Measurements from ENCODE around the gene GRB10.

The GRB10 gene

GRCh38 chr7:50665403-50666123 lies 117.1 kb downstream of the GRB10 start:
- DNase-seq: no peak

GRCh38 chr7:50664937-50665336 lies 117.8 kb downstream of the GRB10 start:
- DNase-seq: no peak

DNA sequence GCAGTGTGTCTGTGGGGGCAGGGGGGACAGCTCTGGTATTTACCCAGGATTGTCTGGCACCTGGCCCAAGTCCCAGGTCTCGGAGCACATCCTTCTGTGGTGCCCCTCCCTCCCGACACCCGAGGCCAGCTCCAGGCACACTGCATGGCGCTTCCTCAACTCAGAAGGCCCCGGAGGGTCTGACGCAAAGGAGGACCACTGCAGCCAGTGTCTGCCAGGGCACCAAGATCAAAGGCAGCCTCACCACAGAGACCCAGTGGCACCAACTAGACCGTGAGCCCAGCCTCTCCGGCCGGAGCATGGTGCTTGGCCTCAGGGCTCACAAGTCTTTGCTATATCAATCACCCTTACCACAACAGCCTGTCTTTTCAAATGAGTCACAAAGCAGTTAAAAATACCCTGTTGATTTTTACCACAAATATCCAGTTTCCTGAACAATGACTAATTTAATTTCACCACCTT lies 118.2 kb downstream of the GRB10 start:
- no peak for DNase-seq

DNA sequence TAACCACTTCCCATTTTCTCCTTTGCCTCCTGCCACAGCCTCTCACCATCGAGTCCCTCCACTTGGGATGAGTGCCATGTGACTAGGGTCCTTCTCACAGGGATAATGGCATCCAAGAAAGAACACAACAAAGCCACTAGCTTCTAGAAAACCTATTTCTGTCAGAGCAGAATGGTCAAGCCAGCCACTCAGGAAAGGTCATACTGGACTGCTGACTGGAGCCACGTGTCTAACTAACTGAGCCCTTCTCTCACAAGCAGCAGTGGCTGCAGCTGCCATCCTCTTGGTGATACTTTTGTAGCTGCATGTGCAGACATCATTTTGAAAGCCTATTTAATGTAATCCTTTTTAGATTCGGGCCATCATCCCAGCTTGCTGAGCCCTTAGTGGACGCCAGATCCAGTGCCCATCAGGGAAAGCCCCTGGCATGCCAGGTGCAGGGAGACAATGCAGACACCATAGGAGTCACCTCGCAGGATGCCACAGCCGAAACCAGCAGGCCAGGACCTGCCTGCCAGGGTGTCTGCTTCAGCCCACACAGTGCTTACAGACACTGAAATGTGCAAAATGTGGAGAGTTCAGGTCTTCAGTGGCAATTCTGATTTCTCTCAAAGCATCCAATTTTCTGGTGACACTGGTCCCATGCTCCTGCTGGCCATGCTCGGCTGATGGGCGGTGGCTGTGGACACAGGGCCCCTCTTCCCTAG lies 119.1 kb downstream of the GRB10 start:
- no peak for DNase-seq

DNA sequence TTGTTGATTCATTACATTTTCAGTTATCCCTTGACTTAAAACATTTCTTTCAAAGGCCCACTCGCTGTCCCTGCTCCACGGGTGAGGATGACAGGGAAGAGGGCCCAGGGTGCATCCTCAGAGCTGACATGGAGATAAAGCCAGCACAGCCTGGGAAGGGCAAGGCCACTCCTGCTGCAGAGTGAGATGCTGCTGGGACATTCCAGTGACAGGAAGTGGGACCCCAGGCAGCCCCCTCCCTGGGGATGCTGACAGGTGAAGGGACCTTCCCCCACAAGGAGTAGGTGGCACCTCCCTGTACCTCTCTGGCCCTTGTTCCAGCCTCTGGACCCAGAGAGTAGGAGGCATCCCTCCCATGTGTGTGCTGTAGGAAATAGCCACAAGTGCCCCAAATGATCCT lies 119.7 kb downstream of the GRB10 start:
- DNase-seq: no peak

DNA sequence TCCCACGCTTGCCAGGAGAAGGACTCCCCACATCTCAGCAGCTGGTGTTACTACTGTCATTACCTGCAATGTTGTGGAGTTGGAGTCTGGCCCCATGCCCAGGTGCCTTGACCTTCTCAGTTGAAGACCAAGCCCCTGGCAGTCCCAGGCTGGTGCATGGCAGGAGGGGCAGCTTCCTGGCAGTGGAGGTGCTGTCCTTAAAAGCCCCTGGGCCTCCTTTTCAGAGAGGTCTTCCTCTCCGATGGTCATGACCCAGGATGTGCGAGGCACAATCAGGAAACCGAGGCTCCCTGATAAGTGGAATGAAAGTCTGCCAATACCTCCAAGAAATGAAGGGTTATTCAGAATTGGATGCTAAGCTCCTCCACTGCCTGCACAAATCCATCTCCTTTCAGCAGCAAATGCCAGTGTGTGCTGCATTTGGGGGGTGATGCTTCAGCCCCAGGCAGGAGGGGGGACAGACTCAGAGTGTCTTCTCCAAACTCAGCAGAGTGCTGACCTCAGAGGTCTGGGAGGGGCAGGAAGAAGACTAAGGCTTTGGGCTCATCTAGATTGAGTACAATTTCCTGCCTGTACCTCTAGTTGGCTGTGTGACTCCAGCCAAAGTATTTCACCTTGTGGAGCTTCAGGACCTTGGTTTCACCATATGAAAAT lies 120.5 kb downstream of the GRB10 start:
- DNase-seq: no peak

GRCh38 chr7:50661345-50662040 lies 121.2 kb downstream of the GRB10 start:
- DNase-seq: no peak

- no peak for DNase-seq
Observed at GRCh38 chr7:50660830-50661175, 121.9 kb downstream of the GRB10 start.

DNA sequence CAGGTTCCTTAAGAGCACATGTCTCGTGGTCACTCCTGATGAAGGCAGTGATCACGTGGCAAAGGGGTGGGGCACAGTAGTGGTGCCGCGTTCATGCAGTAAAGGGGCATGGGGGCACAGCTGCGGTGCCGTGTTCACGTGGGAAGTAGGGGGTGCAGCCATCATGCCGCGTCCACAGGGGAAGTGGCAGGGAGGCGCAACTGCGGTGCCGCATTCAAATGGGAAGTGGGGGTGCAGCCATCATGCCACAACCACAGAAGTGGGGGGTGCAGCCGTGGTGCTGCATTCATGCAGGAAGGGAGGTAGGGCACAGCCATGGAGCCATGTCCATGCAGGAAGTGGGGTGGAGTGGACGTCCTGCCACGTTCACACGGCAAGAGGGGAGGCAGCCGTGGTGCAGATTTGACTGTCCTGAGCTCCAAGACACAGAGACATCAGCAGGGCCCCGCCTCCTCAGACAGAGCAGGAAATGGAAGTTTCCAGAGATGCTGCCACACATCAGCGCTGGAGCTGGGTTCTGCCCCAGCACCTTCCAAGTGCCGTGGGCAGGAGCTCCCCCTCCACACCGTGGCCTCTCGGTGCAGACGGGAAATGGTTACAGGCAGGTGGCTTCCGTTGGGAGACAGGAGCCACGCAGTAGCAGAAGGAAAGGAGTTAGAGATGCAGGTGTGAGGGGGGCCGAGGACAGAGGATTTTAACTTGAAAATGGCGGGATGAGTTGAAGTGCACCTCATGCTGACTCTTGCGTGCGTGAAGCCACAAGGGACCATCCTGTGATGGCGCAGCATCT lies 122.5 kb downstream of the GRB10 start:
- DNase-seq: no peak

GRCh38 chr7:50659329-50659965 lies 123.2 kb downstream of the GRB10 start:
- DNase-seq: no peak

GRCh38 chr7:50658696-50659095 lies 124.0 kb downstream of the GRB10 start:
- no peak for DNase-seq

DNA sequence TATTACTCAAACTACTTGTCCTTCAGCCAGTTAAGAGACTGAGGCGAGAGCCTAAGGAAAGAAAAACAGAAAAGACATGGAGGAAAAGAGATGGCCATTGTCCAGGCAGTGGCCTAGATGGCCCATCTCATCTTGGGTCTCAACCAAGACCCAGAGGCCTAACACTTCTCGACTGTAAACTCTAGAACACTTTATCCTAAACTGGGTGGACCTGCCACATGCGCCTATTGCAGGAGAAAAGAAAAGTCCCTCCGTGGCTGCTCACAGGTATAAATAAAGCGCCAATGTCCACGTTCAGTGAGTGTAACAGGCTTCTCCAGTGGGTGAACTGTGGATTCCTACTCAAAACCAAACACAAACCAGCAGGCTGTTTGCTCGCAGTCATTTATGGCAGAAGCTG lies 124.8 kb downstream of the GRB10 start:
- no peak for DNase-seq

- DNase-seq: no peak
Observed at GRCh38 chr7:50657341-50657873, 125.3 kb downstream of the GRB10 start.

DNA sequence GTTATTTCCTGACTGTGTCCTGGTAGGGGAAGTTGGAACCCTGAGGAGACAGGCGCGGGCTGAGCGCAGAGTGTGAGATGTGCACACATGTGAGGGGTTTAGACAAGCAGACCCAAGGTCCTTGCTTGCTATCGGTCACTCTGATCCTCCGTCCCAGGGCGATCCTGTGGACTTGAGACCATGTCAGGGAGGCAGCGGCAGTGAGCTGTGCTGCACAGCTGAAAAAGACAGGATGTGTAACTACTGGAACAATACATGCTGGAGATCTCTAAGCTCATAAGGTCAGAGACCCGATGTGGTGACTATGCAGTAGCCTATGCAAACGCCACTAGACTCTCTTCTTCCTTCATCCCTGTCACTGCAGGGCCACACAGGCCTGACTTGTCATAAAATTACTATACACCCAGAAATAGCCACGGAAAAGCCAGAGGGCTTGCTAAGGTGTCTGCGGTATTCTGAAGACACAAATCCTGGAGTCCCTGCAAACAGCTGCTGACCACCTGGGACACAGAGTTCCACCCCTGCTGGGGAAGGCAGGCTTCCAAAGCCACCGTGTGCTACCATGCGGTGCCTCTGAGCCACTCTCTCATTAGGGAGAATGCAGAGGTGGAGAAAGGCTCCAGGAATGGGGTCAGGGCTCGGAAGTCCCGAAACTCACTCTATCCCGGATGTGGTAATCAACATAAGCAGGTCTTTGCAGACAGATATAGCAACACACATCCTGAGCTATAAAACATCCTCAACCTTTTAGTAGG lies 126.4 kb downstream of the GRB10 start:
- DNase-seq: no peak

GRCh38 chr7:50655490-50655889 lies 127.2 kb downstream of the GRB10 start:
- no peak for DNase-seq

- no peak for DNase-seq
Observed at GRCh38 chr7:50655020-50655419, 127.7 kb downstream of the GRB10 start.

DNA sequence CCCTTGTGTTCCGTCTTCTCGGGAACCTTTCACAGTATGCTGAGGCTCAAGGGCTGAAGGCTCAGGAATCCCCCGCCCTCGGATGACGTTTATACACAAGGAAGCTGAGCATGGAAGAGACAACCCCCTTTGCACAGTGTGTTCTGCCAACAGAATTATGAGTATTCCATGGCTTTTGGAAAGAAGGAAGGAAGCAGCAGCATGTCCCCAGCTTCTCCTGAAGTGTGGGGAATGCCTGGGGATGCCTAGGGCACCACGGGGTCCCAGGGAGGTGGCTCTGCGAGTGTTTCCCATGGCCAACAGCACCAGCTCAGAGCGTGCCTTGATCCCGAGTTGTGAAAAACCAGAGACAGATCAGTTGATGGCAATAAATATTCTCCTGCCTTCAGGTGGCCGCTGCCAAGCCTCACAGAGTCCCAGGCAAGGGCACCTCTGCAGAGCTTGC lies 128.7 kb downstream of the GRB10 start:
- no peak for DNase-seq

DNA sequence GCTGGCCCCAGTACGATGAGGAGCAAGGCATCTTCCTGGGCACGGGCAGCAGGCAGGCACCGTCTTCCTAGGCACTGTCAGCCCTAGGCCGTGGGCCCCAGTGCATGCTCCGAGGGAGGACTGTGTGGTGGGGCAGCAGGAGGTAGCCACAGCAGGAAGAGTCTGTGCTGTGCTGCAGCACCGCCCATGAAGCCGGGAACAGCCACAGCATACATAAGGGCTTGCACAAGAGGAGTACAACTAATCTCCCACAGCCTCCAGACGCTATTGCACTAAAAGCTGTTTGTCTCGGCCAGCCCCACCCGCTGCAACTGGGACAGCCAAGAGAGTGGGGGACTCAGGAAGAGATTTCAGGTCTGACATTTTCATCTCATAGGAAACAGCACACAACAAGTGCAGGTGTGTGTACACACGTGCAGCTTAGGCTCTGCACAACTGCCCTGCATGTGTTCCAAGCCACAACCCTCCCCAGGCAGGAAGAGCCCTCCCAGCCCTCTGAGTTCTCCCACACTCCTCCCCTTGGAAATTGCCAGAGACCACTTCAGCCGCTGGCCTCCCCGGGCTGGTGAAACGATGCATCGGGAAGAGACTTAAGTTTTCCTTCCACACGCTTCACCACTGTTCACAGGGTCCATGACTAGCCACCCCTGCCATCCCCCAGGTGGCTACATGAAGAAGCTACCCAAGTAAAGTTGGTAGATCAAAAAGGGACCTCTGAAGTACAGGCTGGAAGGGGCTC lies 129.4 kb downstream of the GRB10 start:
- no peak for DNase-seq

- DNase-seq: no peak
Observed at GRCh38 chr7:50652400-50653125, 130.1 kb downstream of the GRB10 start.
